ENCODE measurements around the gene CSTF3. TPM values are rescaled to one million over a fixed set of nuclear protein-coding genes. Genes with fewer than 3 reads are reported as not detected.
A peak's percentile ranks its signal among the peaks of the same experiment; 100 is the strongest.
"Not testable (repeated sequence)": the region's sequence is repeated elsewhere in the genome, so short reads cannot be mapped to it uniquely, and the experiment has no call there.

The CSTF3 gene
- 10 to 100 TPM; 19.1 to 33.1 TPM for total RNA-seq

GRCh38 chr11:33161120-33162005 lies at the start of gene CSTF3:
Gene CSTF3, minus strand, starts transcription at chr11:33161480. Its CDS starts 155 bp downstream, at chr11:33161325.
- DNase-seq (ENCODE audit: low spot score in 2 of 2), result peak; percentile 95 to 98
- Mint-ChIP-seq H3K27ac (peak within 1 kb of the TSS; percentile 99), H3K9me3 (no peaks in the 10 kb centered on the region), H3K36me3 (peaks cover 35 to 48% of the 10 kb centered on the region in 2 donors)
- ATAC-seq, result peak; percentile 96 to 99

GRCh38 chr11:33208150-33208549 lies 46.9 kb upstream of the CSTF3 start:
- Mint-ChIP-seq H3K9me3 (no peaks in the 10 kb centered on the region), H3K27ac (no peak overlapping the region), H3K36me3 (no peaks in the 10 kb centered on the region)
- ATAC-seq, result no peak
- no peak for DNase-seq (ENCODE audit: low spot score in 2 of 2)

GRCh38 chr11:33207408-33207985 lies 46.2 kb upstream of the CSTF3 start:
- no peaks in the 10 kb centered on the region for H3K36me3 Mint-ChIP-seq
- ATAC-seq (no peak), DNase-seq (ENCODE audit: low spot score in 2 of 2) (no peak)
- no peaks in the 10 kb centered on the region for H3K9me3 Mint-ChIP-seq
- no peak overlapping the region for H3K27ac Mint-ChIP-seq

DNA sequence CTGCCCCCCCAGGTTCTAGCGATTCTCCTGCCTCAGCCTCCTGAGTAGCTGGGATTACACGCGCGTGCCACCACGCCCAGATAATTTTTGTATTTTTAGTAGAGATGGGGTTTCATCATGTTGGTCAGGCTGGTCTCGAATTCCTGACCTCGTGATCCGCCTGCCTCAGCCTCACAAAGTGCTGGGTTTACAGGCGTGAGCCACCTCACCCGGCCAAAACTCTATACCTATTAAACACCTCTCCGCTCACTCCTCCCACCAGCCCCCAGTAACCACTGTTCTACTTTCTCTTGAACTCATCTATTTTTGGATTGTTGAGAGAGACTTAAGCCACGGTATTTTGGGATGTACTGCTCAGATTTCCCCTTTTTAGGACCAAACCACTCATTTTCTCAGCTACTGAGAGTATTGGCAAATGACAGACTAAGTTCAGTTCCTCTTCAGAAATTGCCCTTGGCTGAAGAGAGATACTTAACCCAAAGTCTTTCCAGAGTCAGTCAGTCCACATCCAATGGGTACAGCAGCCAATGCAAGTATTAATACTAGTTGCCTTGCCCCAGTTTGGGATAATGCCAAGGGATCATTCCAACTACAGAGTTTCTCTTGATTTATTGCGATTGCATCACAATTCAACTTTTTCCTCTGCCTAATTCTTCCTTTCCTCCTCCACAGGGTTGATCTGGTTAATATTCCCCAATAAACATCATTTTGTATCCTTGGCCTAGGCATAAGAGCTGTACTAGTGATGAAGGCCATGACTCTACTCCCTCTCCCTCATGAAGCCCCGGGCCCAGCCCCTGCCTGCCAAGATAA lies 36.8 kb upstream of the CSTF3 start:
- no peak for DNase-seq (ENCODE audit: low spot score in 2 of 2)
- ATAC-seq, result no peak
- Mint-ChIP-seq H3K36me3 (no peaks in the 10 kb centered on the region), H3K27ac (no peak overlapping the region), H3K9me3 (no peaks in the 10 kb centered on the region)

DNA sequence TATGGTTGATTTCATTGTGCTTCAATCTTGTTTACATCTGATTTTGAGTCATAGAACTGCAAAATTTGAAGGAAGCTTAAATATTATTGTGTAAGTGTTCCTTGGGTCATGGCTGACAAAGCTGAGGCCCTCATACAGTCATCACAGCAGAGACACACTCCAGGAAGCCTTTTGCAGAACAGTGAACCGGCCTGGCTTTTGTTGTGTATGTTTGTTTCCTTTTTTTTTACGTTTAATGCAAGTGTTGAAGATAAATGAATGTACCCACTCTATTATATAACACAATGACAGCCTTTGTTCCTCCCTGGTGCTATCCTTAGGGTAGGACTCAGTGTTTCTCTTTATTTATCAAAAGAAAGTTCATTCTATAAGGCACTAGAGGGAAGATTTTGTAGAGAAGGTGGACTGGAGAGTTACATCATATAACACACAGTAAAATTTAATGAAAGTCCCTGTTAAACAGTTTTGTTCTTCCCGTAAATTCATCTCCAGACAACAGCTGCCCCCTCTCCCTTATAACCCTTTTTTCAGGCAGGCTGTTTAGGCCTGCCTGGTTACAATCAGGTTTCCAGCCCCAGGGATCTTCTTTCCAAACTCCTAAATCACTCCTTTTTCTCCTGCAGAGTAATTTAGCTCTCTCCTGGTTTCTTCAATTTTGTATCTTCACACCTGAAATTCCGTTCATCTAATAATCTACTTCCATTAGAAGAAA lies 34.3 kb upstream of the CSTF3 start:
- no peaks in the 10 kb centered on the region for H3K36me3 Mint-ChIP-seq
- no peak for ATAC-seq
- no peak for DNase-seq (ENCODE audit: low spot score in 2 of 2)
- no peak overlapping the region for H3K27ac Mint-ChIP-seq
- H3K9me3 Mint-ChIP-seq, result no peaks in the 10 kb centered on the region

GRCh38 chr11:33194455-33194854 lies 33.2 kb upstream of the CSTF3 start:
- ATAC-seq, result no peak
- DNase-seq (ENCODE audit: low spot score in 2 of 2), result no peak
- Mint-ChIP-seq H3K36me3 (no peaks in the 10 kb centered on the region), H3K9me3 (no peaks in the 10 kb centered on the region), H3K27ac (no peak overlapping the region)

- H3K36me3 Mint-ChIP-seq, result no peaks in the 10 kb centered on the region
- ATAC-seq, result no peak
- no peak for DNase-seq (ENCODE audit: low spot score in 2 of 2)
- H3K9me3 Mint-ChIP-seq, result no peaks in the 10 kb centered on the region
- no peak overlapping the region for H3K27ac Mint-ChIP-seq
Observed at GRCh38 chr11:33191467-33191866, 30.2 kb upstream of the CSTF3 start.

- ATAC-seq (no peak), DNase-seq (ENCODE audit: low spot score in 2 of 2) (no peak)
- Mint-ChIP-seq H3K36me3 (no peaks in the 10 kb centered on the region), H3K9me3 (no peaks in the 10 kb centered on the region), H3K27ac (no peak overlapping the region)
Observed at GRCh38 chr11:33187998-33188722, 26.9 kb upstream of the CSTF3 start.

DNA sequence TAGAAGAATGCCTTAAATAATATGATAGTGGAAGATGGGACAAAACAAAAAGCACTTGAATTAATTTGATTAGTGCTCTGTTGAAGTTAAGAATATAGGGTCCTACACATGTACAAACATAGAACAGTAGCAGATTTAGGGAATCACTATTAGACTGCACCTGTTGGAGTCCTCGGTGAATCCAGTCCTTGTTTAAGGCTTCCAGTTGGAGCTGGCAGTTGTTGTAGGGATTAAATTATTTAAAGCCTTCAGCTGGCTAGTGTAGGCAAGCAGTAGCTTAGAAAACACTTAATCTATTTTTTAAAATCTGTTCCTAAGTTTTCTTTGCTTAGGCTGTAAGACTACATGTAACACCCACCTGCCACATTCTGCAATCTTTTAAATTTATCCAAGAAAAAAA lies 24.5 kb upstream of the CSTF3 start:
- H3K27ac Mint-ChIP-seq, result no peak overlapping the region
- ATAC-seq, result no peak
- no peaks in the 10 kb centered on the region for H3K9me3 Mint-ChIP-seq
- no peak for DNase-seq (ENCODE audit: low spot score in 2 of 2)
- H3K36me3 Mint-ChIP-seq, result no peaks in the 10 kb centered on the region

DNA sequence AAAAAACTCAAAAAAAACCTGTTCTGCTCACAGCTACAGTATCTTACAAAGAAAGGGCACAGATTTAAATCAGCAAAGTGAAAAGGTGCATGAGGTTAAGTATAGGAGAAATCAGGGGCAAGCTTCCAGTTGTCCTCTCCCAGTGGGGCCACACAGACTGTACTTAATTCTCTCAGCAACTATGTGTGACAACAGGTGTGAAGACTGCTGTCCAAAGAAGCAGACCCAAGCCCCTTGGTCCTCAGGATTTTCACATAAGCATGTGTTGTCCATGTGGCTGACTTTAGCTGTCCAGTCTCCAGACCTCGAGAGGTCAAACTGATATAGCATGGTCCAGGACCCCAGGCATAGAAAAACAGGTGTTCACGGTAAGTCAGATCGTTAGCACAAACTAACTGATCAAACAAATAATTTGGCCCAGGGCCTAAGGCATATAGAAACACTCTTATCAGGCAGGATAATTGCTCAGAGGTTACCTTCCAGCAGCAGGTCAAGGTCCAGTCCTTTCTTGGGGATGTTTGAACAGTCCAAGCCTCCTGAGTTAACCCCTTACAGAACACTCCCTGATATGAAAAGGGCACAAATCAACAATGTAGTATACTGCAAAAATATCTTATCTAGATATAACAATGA lies 21.1 kb upstream of the CSTF3 start:
- ATAC-seq (no peak), DNase-seq (ENCODE audit: low spot score in 2 of 2) (no peak)
- H3K9me3 Mint-ChIP-seq, result peaks cover 0 to 4% of the 10 kb centered on the region in 2 donors
- no peak overlapping the region for H3K27ac Mint-ChIP-seq
- no peaks in the 10 kb centered on the region for H3K36me3 Mint-ChIP-seq

DNA sequence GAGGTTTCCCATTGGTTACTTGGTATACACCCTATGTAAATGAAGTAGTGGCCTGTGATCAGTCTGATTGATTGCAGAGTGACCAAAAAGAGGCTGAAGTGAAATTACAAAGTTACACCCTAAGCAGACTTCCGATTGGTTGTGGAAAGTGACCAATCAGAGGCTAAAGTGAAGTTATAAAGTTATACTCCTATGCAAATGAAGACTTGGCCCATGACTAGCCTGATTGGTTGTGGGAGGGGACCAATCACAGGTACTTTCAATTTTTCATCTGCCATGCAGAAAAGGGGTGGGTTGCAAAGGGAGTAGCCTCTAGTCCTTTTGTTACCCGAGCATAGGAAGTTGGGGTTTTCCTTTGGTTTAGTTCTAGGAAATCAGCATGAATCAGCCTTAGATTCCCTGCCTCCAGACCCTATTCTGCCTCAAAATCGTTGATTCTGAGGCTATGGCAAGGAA lies 18.1 kb upstream of the CSTF3 start:
- Mint-ChIP-seq H3K27ac (no peak overlapping the region), H3K36me3 (no peaks in the 10 kb centered on the region), H3K9me3 (peaks cover 0 to 4% of the 10 kb centered on the region in 2 donors)
- peak in 1 of 2 donors; percentile 65 for ATAC-seq
- no peak for DNase-seq (ENCODE audit: low spot score in 2 of 2)

- peaks cover 0 to 4% of the 10 kb centered on the region in 2 donors for H3K9me3 Mint-ChIP-seq
- no peaks in the 10 kb centered on the region for H3K36me3 Mint-ChIP-seq
- DNase-seq (ENCODE audit: low spot score in 2 of 2) (no peak), ATAC-seq (no peak)
- H3K27ac Mint-ChIP-seq, result no peak overlapping the region
Observed at GRCh38 chr11:33178443-33179180, 17.3 kb upstream of the CSTF3 start.

DNA sequence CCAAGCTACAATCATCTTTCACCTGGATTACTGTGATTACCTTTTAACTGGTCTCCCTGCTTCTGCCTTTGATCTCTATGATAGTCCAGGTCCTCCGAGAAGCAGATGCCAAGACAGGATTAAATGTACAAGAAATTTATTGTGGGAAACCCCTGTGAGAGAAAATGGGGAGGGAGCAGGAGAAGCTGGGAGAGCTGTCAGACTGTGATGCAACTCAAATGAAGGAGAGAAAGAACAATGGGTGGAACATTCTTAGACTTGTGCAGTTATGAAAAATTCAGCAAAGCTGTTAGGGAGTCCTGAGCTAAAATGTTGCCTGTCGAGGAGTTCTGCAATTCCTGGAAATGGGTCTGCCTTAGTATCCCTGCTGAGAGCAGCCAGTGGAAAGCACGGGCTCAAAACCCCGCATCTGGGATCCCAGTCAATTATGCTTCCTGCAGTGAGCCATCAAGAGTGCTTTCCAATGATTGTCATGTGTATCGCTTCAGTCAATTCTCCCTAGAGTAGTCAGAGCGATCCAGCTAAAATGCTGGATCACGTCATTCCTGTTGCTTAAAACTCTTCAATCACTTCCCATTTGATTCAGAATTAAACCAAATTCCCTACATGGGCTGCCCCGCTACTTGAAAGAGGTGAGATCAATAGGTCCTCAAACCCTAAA lies 16.5 kb upstream of the CSTF3 start:
- H3K9me3 Mint-ChIP-seq, result peaks cover 0 to 4% of the 10 kb centered on the region in 2 donors
- no peak overlapping the region for H3K27ac Mint-ChIP-seq
- ATAC-seq (no peak), DNase-seq (ENCODE audit: low spot score in 2 of 2) (no peak)
- no peaks in the 10 kb centered on the region for H3K36me3 Mint-ChIP-seq

DNA sequence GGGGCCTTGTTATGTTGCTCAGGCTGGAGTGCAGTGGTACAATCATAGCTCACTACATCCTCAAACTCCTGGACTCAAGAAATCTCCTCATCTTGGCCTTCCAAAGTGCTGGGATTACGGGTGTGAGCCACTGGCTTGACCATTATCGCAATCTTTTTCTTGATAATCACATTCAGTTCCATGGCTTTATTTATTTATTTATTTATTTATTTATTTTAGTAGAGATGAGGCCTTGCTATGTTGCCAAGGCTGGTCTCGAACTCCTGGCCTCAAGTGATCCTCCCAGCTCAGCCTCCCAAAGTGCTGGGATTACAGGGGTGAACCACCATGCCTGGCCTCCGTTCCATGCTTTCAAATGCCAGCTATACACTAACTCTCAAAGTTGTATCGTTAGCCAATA lies 15.5 kb upstream of the CSTF3 start:
- not testable (repeated sequence) for H3K36me3 Mint-ChIP-seq; ATAC-seq; H3K27ac Mint-ChIP-seq; DNase-seq (ENCODE audit: low spot score in 2 of 2); H3K9me3 Mint-ChIP-seq

DNA sequence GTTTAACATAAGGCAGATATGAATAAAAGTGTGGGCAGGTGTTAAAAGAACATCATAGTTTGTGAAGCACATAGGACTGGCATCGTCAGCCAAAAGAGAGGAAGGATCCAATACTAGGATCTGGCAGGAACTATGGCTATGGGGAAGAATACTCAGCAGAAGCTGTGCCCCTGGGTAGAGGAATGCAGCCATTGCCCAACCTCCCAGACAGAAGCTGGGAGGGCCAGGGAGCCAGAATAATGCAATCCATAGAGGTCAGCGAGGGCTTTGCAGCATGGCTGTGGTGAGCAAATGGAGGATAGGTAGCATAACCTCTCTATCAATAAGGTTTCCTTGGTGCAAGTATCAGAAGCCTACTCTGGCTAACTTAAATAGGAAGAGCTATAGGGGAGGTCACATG lies 11.7 kb upstream of the CSTF3 start:
- Mint-ChIP-seq H3K36me3 (no peaks in the 10 kb centered on the region), H3K9me3 (no peaks in the 10 kb centered on the region), H3K27ac (no peak overlapping the region)
- ATAC-seq (no peak), DNase-seq (ENCODE audit: low spot score in 2 of 2) (no peak)

Measured in activated naive CD4-positive, alpha-beta T cell treated with anti-CD3 and anti-CD28 coated beads, Interleukin-2, amount 50 U/mL, for 72 hours (primary cell).